Activated CD4-positive, alpha-beta T cell treated with anti-CD3 and anti-CD28 coated beads, Interleukin-2, amount 10 ng/mL, durations not matched to agents 24 days and 14 days (primary cell): ENCODE measurements around the gene INMT. TPM values are rescaled to one million over a fixed set of nuclear protein-coding genes. Genes with fewer than 3 reads are reported as not detected.

Experiments
- total RNA-seq: library from RNA; stranded (reverse); gene quantifications from 2 replicates; pipeline ENCODE4 v1.2.3, GENCODE V29; 2022

The INMT gene
- total RNA-seq, 1 donor from 2014 or later, result not detected

Other genes with a start within 250 kb of the INMT start
- gene GGCT, start 247.3 kb upstream of the INMT start, total RNA-seq, result 76.1 and 80.3 TPM in 2 replicates
- gene GARS1, start 157.3 kb upstream of the INMT start, total RNA-seq, result 261 and 262 TPM in 2 replicates
- not detected in 2 replicates for gene CRHR2, start 69.7 kb upstream of the INMT start, total RNA-seq
- 1.2 and 1.3 TPM in 2 replicates for gene MINDY4, start 19.3 kb downstream of the INMT start, total RNA-seq
- not detected in 2 replicates for gene AQP1, start 159.7 kb downstream of the INMT start, total RNA-seq
- gene GHRHR, start 211.8 kb downstream of the INMT start, total RNA-seq, result not detected in 2 replicates